Endothelial cell of umbilical vein (primary cell): ENCODE data around the gene CHKB. TPM values are rescaled to one million over a fixed set of nuclear protein-coding genes. Genes with fewer than 3 reads are reported as not detected.

ENCODE experiments used
- BruUV-seq: library from RNA; stranded (reverse); fragments of 400-500 nt; replicated peaks from 2 replicates; lab custom pipeline; 2021; lab: Mats Ljungman, UMichigan
- CTCF ChIA-PET: fragments of 300-600, 350-600 bp; sonication (Branson Sonifier 250); formaldehyde crosslinking; loops from one replicate; lab custom pipeline; 2021; ENCODE audit warnings: antibody characterized with exemption, inconsistent platforms; lab: Charles Lee
- POLR2A ChIA-PET: fragments of 300-600, 350-600 bp; sonication (Branson Sonifier 250); formaldehyde crosslinking; loops from one replicate; lab custom pipeline; 2021; ENCODE audit warnings: antibody characterized with exemption, inconsistent platforms; lab: Charles Lee
- DNase-seq: peaks from one replicate; pipeline ENCODE4 v3.0.0-alpha.2; 2011; ENCODE audit warnings: low read depth, low spot score
- FAIRE-seq: peaks from 2 replicates; lab custom pipeline; 2011; peaks lifted over from hg19 to GRCh38; lab: Jason Lieb, UNC
- H2AFZ ChIP-seq: 2 replicates; pipeline ENCODE4 v1.6.0; 2012; ENCODE audit warnings: low read depth, low read length, control low read depth, inconsistent platforms
- H3K27ac ChIP-seq: 2 replicates; pipeline ENCODE4 v1.5.1; 2011; ENCODE audit warnings: low read depth, mild to moderate bottlenecking, control low read depth, low read length, moderate library complexity; ENCODE audit not compliant: insufficient read depth
- H3K27me3 ChIP-seq, 2 experiments: 2 replicates each; pipeline versions ENCODE4 v1.6.0 to v1.6.1; 2011; ENCODE audit warnings: low read length in 2 of 2, mixed read lengths in 1 of 2; ENCODE audit not compliant: control insufficient read depth in 2 of 2, insufficient read depth in 2 of 2
- H3K36me3 ChIP-seq, 2 experiments: 2 replicates in 1 of 2; 3 replicates in 1 of 2; pipeline ENCODE4 v1.5.1; 2011; ENCODE audit warnings: low read length in 2 of 2, mild to moderate bottlenecking in 1 of 2, moderate library complexity in 1 of 2; ENCODE audit not compliant: control insufficient read depth in 2 of 2, insufficient read depth in 2 of 2; ENCODE audit errors: extremely low read depth in 1 of 2
- H3K4me1 ChIP-seq: 3 replicates; pipeline ENCODE4 v1.5.1; 2011; ENCODE audit warnings: mild to moderate bottlenecking, low read length; ENCODE audit not compliant: control insufficient read depth, insufficient read depth; ENCODE audit errors: extremely low read depth
- H3K4me2 ChIP-seq: 2 replicates; pipeline ENCODE4 v1.6.1; 2011; ENCODE audit warnings: low read length, control low read depth, mixed read lengths; ENCODE audit not compliant: insufficient read depth
- H3K4me3 ChIP-seq, 3 experiments: fragments of 200-600 bp in 1 of 3; sonication (generic), shearing (Covaris generic) in 1 of 3; replicated peaks in 1 of 3; 2 replicates each; pipeline ENCODE4 v1.5.1; 2011 to 2016; ENCODE audit warnings: control low read depth in 3 of 3, low read length in 3 of 3, mild to moderate bottlenecking in 2 of 3, inconsistent platforms in 1 of 3, low read depth in 1 of 3, moderate library complexity in 1 of 3; ENCODE audit not compliant: insufficient read depth in 1 of 3
- H3K79me2 ChIP-seq: 2 replicates; pipeline ENCODE4 v1.6.0; 2012; ENCODE audit warnings: low read length, inconsistent platforms; ENCODE audit not compliant: control insufficient read depth, insufficient read depth
- H3K9ac ChIP-seq: replicated peaks from 2 replicates; pipeline ENCODE3; 2011; ENCODE audit warnings: low read length, control low read depth; ENCODE audit not compliant: insufficient read depth; ENCODE audit errors: extremely low read depth
- H3K9me1 ChIP-seq: replicated peaks from 3 replicates; pipeline ENCODE4 v1.6.0; 2011; ENCODE audit warnings: mild to moderate bottlenecking, low read length; ENCODE audit not compliant: control insufficient read depth, insufficient read depth; ENCODE audit errors: extremely low read depth
- H3K9me3 ChIP-seq: replicated peaks from 2 replicates; pipeline ENCODE4 v1.5.1; 2012; ENCODE audit warnings: low read length, inconsistent platforms; ENCODE audit not compliant: control insufficient read depth, insufficient read depth
- H4K20me1 ChIP-seq: replicated peaks from 2 replicates; pipeline ENCODE3; 2011; ENCODE audit warnings: mild to moderate bottlenecking, low read length; ENCODE audit not compliant: control insufficient read depth, insufficient read depth; ENCODE audit errors: extremely low read depth
- CTCF ChIP-seq, 2 donors: IDR thresholded peaks; 1 replicate in 1 of 2; 2 replicates in 1 of 2; pipeline ENCODE4 v1.5.1; 2011; ENCODE audit warnings: low read length in 2 of 2, mild to moderate bottlenecking in 2 of 2, moderate library complexity in 2 of 2, control low read depth in 1 of 2, inconsistent platforms in 1 of 2, low read depth in 1 of 2; ENCODE audit not compliant: insufficient read depth in 1 of 2; ENCODE audit errors: extremely low read depth in 1 of 2
- EZH2 ChIP-seq: IDR thresholded peaks from 2 replicates; pipeline ENCODE4 v1.6.1; 2012; ENCODE audit warnings: borderline replicate concordance, low read depth, mild to moderate bottlenecking, moderate library complexity, low read length, inconsistent platforms; ENCODE audit not compliant: severe bottlenecking
- MYC ChIP-seq: IDR thresholded peaks from one replicate; pipeline ENCODE4 v1.6.1; 2011; ENCODE audit warnings: mild to moderate bottlenecking, low read depth, low read length
- POLR2AphosphoS5 ChIP-seq: IDR thresholded peaks from 2 replicates; pipeline ENCODE4 v1.6.1; 2012; ENCODE audit warnings: low read depth, mild to moderate bottlenecking, control low read depth, low read length, moderate library complexity; ENCODE audit not compliant: insufficient read depth
- dilution Hi-C: fragments of 300-500 bp; cut with MboI; formaldehyde crosslinking; loops from one replicate; pipeline ENCODE4 v1.15.0; 2019; ENCODE audit warnings: low sequenced_read_pairs; ENCODE audit not compliant: extremely low pct_ligation_motif_present
- intact Hi-C: fragments of 100-400 bp; cut with micrococcal nuclease; formaldehyde crosslinking; loops from one replicate; pipeline ENCODE4 v1.10.0; 2022
- polyA plus RNA-seq, 4 experiments: library from polyadenylated mRNA; depleted of rRNA in 3 of 4; stranded (reverse) in 3 of 4; unstranded in 1 of 4; fragments of >200 nt; gene quantifications; 2 replicates each; pipeline versions ENCODE4 v1.2.1 to v1.2.3, GENCODE V29; 2011 to 2012; ENCODE audit warnings: missing spikeins in 1 of 4
- total RNA-seq: library from RNA; stranded (reverse); gene quantifications from 2 replicates; pipeline ENCODE4 v1.2.3, GENCODE V29; 2021
- TF ChIP-seq, protein P1 (sequence below): IDR thresholded peaks from 2 replicates; pipeline ENCODE4 v1.6.1; 2011; ENCODE audit not compliant: insufficient read depth, insufficient read length

CHKB gene
- total and polyA plus RNA-seq, 2 donors (not counting 3 experiments of a cell fraction or from before 2014, with no cell fraction given), result 62.4 to 70.6 TPM

GRCh38 chr22:50606165-50606945 lies 23.7 kb upstream of the CHKB start:
- dilution Hi-C loops (no loop called here), intact Hi-C loops (no loop called here)
- TF ChIP-seq, protein P1, sequence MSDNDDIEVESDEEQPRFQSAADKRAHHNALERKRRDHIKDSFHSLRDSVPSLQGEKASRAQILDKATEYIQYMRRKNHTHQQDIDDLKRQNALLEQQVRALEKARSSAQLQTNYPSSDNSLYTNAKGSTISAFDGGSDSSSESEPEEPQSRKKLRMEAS, result no peak
- peak in 1 of 2 donors; percentile 20 for TF ChIP-seq CTCF (IDR thresholded peaks at IDR 0.05; ENCODE audit: extremely low read depth in 1 of 2, insufficient read depth in 1 of 2, low read depth in 1 of 2, low read length in 2 of 2)
- H3K36me3 ChIP-seq, result no peaks in the 10 kb centered on the region
- H3K4me2 ChIP-seq, result no peak overlapping the region
- DNase-seq (no peak), FAIRE-seq (no peak)
- POLR2A ChIA-PET, result no interaction called here
- H3K27ac ChIP-seq, result no peak overlapping the region
- no peak overlapping the region for H3K4me3 ChIP-seq
- H3K9me3 ChIP-seq, result no peaks in the 10 kb centered on the region
- no peaks in the 10 kb centered on the region for H3K4me1 ChIP-seq
- BruUV-seq, result no TSS peak
- CTCF ChIA-PET, result interaction anchor here (1.4 to 3.0 kb wide), 2 partner anchors 14 to 30 kb away, joined by 5 to 18 read pairs; no protein-coding TSS in a partner anchor
- no peaks in the 10 kb centered on the region for H3K9me1 ChIP-seq
- no peaks in the 10 kb centered on the region for H3K79me2 ChIP-seq
- no peak overlapping the region for H3K9ac ChIP-seq
- H3K27me3 ChIP-seq, result peaks cover 28 to 32% of the 10 kb centered on the region in 2 experiments
- no peaks in the 10 kb centered on the region for H4K20me1 ChIP-seq
- no peak overlapping the region for H2AFZ ChIP-seq

- Histone ChIP-seq H3K9ac (no peak overlapping the region), H3K9me3 (no peaks in the 10 kb centered on the region), H3K27ac (no peak overlapping the region), H3K4me2 (no peak overlapping the region), H3K79me2 (no peaks in the 10 kb centered on the region), H3K36me3 (no peaks in the 10 kb centered on the region), H2AFZ (no peak overlapping the region), H3K4me1 (no peaks in the 10 kb centered on the region), H3K4me3 (no peak overlapping the region), H4K20me1 (no peaks in the 10 kb centered on the region), H3K27me3 (peaks cover 31 to 34% of the 10 kb centered on the region in 2 experiments), H3K9me1 (no peaks in the 10 kb centered on the region)
- FAIRE-seq (no peak), DNase-seq (no peak)
- BruUV-seq, result no TSS peak
- POLR2A ChIA-PET, result no interaction called here
- CTCF ChIA-PET, result interaction anchor here (1.4 kb wide), 1 partner anchor 30 kb away, joined by 5 read pairs; no protein-coding TSS in a partner anchor
- dilution Hi-C loops (no loop called here), intact Hi-C loops (no loop called here)
- TF ChIP-seq CTCF (IDR thresholded peaks at IDR 0.05; ENCODE audit: extremely low read depth in 1 of 2, insufficient read depth in 1 of 2, low read depth in 1 of 2, low read length in 2 of 2), result no peak
- TF ChIP-seq MYC, result no peak
- no peak for TF ChIP-seq EZH2
- no peak for TF ChIP-seq POLR2AphosphoS5
These were observed 23.0 kb upstream of the CHKB start for GRCh38 chr22:50605613-50606074.
